A549 (cell line): ENCODE data around the gene PROC. TPM values are rescaled to one million over a fixed set of nuclear protein-coding genes. Genes with fewer than 3 reads are reported as not detected.

Experiments used
- ATAC-seq, 2 experiments: fragments of 200-7000 bp in 1 of 2; fragments of >200 bp in 1 of 2; cut with Nextera tagmentation in 1 of 2; cut with Tn5 transposase in 1 of 2; 3 replicates each; pipeline versions ENCODE4 v1.8.0 to v1.9.1; 2018 to 2020; ENCODE audit warnings: mild to moderate bottlenecking in 1 of 2, moderate library complexity in 1 of 2
- CTCF ChIA-PET: fragments of 300-600 bp; sonication (Branson Sonifier 250); formaldehyde crosslinking; extraction: SDS; loops from one replicate; lab custom pipeline; 2021; ENCODE audit warnings: antibody characterized with exemption, inconsistent platforms; lab: Yijun Ruan, JAX
- POLR2A ChIA-PET: fragments of 350-600 bp; formaldehyde crosslinking; extraction: SDS; loops from one replicate; lab custom pipeline; 2021; ENCODE audit warnings: antibody characterized with exemption, inconsistent platforms; lab: Yijun Ruan, JAX
- DNase-seq, 2 experiments: peaks; one replicate each; pipeline versions ENCODE4 v3.0.0 to v3.0.0-alpha.2; 2011 to 2016; ENCODE audit warnings: low read depth in 1 of 2, low spot score in 1 of 2
- FAIRE-seq: peaks from 2 replicates; lab custom pipeline; 2011; peaks lifted over from hg19 to GRCh38; lab: Jason Lieb, UNC
- H3K27ac ChIP-seq, 2 experiments: fragments of >200 bp; sonication (Bioruptor Twin); formaldehyde crosslinking; 3 replicates each; pipeline ENCODE4 v1.5.1; 2016 to 2017
- H3K4me1 ChIP-seq: fragments of >200 bp; sonication (Bioruptor Twin); formaldehyde crosslinking; 3 replicates; pipeline ENCODE4 v1.6.1; 2016
- H3K4me2 ChIP-seq: fragments of >200 bp; sonication (Bioruptor Twin); formaldehyde crosslinking; 3 replicates; pipeline ENCODE4 v1.6.1; 2016
- H3K4me3 ChIP-seq: fragments of >200 bp; sonication (Bioruptor Twin); formaldehyde crosslinking; 3 replicates; pipeline ENCODE4 v1.5.1; 2016
- H3K9me3 ChIP-seq: fragments of >200 bp; sonication (Bioruptor Twin); formaldehyde crosslinking; 3 replicates; pipeline ENCODE4 v1.6.1; 2016
- CHD2 ChIP-seq: fragments of 150-350 bp; IDR thresholded peaks from 2 replicates; pipeline ENCODE4 v1.6.1; 2014; ENCODE audit warnings: low read length; ENCODE audit not compliant: partially characterized antibody
- CTCF ChIP-seq: fragments of >200 bp; sonication (Bioruptor Twin); formaldehyde crosslinking; IDR thresholded peaks from 3 replicates; pipeline ENCODE4 v1.5.1; 2016
- EHMT2 ChIP-seq: fragments of 200-600 bp; sonication (generic); IDR thresholded peaks from 2 replicates; pipeline ENCODE4 v1.6.1; 2016; ENCODE audit warnings: antibody characterized with exemption, low read depth, mild to moderate bottlenecking, moderate library complexity
- ELK1 ChIP-seq: fragments of 150-350 bp; IDR thresholded peaks from 2 replicates; pipeline ENCODE4 v1.6.1; 2014; ENCODE audit warnings: low read depth, mild to moderate bottlenecking, low read length
- FOSB ChIP-seq: fragments of 250-450 bp; sonication (Bioruptor Pico); IDR thresholded peaks from 2 replicates; pipeline ENCODE4 v1.5.0; 2020; ENCODE audit warnings: mild to moderate bottlenecking, moderate library complexity
- FOSL2 ChIP-seq, 2 experiments: fragments of 450-650 bp in 1 of 2; fragments of >200 bp in 1 of 2; sonication (Bioruptor Twin) in 1 of 2; formaldehyde crosslinking; IDR thresholded peaks; 2 replicates each; pipeline versions ENCODE4 v1.5.0 to v1.6.1; 2016 to 2020; ENCODE audit warnings: mild to moderate bottlenecking in 1 of 2, moderate library complexity in 1 of 2
- HDAC2 ChIP-seq: fragments of 200-600 bp; sonication (generic); IDR thresholded peaks from 2 replicates; pipeline ENCODE4 v1.6.1; 2016
- HMGXB4 ChIP-seq: fragments of 250-450 bp; sonication (Bioruptor Pico); IDR thresholded peaks from 2 replicates; pipeline ENCODE4 v1.5.0; 2021; ENCODE audit warnings: mild to moderate bottlenecking, moderate library complexity, borderline replicate concordance
- JUN ChIP-seq, 2 experiments: fragments of >200 bp; sonication (Bioruptor Twin); formaldehyde crosslinking; IDR thresholded peaks; 2 replicates in 1 of 2; 3 replicates in 1 of 2; pipeline ENCODE4 v1.6.1; 2016 to 2017
- MAFK ChIP-seq: fragments of 450-650 bp; IDR thresholded peaks from 2 replicates; pipeline ENCODE4 v1.6.1; 2014; ENCODE audit not compliant: partially characterized antibody
- MAX ChIP-seq: IDR thresholded peaks from 2 replicates; pipeline ENCODE4 v1.6.1; 2012
- NFE2L2 ChIP-seq: fragments of 150-350 bp; conservative IDR thresholded peaks from 2 replicates; pipeline ENCODE4 v1.6.1; 2014; ENCODE audit warnings: low read length
- PBX3 ChIP-seq: IDR thresholded peaks from 2 replicates; pipeline ENCODE4 v1.6.1; 2012
- SMC3 ChIP-seq: fragments of >200 bp; sonication (Bioruptor Twin); formaldehyde crosslinking; IDR thresholded peaks from 3 replicates; pipeline ENCODE4 v1.6.1; 2018; ENCODE audit warnings: inconsistent platforms
- SREBF2 ChIP-seq: fragments of 450-650 bp; IDR thresholded peaks from 2 replicates; pipeline ENCODE4 v1.6.1; 2014; ENCODE audit warnings: mild to moderate bottlenecking, moderate library complexity
- ZFP36 ChIP-seq: fragments of 450-650 bp; IDR thresholded peaks from 2 replicates; pipeline ENCODE4 v1.6.1; 2014; ENCODE audit warnings: borderline replicate concordance; ENCODE audit not compliant: partially characterized antibody
- ZSCAN20 ChIP-seq: fragments of 250-450 bp; sonication (Bioruptor Pico); IDR thresholded peaks from 2 replicates; pipeline ENCODE4 v1.8.0; 2022; ENCODE audit warnings: mild to moderate bottlenecking, moderate library complexity
- WGBS: methylation state at CpG from one replicate; pipeline ENCODE4 v1.1.6; 2017; ENCODE audit errors: missing lambda C conversion rate; 5-methylcytosine and 5-hydroxymethylcytosine counted together
- polyA plus RNA-seq, 4 experiments: library from polyadenylated mRNA; depleted of rRNA in 3 of 4; stranded (reverse); fragments of >200 nt; fragmentation: RNase III in 1 of 4; extraction: RNeasy Plus Mini Kit Qiagen cat#74134 plus additional on column Dnase treatment in 1 of 4; gene quantifications; 2 replicates in 3 of 4; 3 replicates in 1 of 4; pipeline ENCODE4 v1.2.3, GENCODE V29; 2011 to 2017

The PROC gene
- polyA plus RNA-seq, 2 of the 4 experiments (the other 2 are of a cell fraction) = 2.0 to 7.9 TPM

GRCh38 chr2:127394492-127394891 is 23.7 kb upstream of the PROC start:
- Histone ChIP-seq H3K4me3 (no peak overlapping the region), H3K4me1 (peaks cover 32% of the 10 kb centered on the region), H3K27ac (no peak overlapping the region), H3K4me2 (no peak overlapping the region), H3K9me3 (peaks cover 9% of the 10 kb centered on the region; the same call in 2 of the 3 replicates)
- no peak for DNase-seq
- ATAC-seq = no peak
- ChIA-PET POLR2A (no interaction called here), CTCF (interaction anchor here (1.0 to 3.9 kb wide), 2 partner anchors 12 to 21 kb away, joined by 5 to 15 read pairs; no protein-coding TSS in a partner anchor)
- no peak for FAIRE-seq
- TF ChIP-seq NFE2L2 (no peak), CTCF (no peak), MAFK (no peak), FOSB (CRISPR knock-in tag) (no peak), ZSCAN20 (no peak), HMGXB4 (no peak)
- 100% methylated on average over 1 of the region's 3 CpGs for WGBS

GRCh38 chr2:127397568-127398238 is 20.5 kb upstream of the PROC start:
- Histone ChIP-seq H3K4me3 (no peak overlapping the region), H3K9me3 (peaks cover 9% of the 10 kb centered on the region; the same call in 2 of the 3 replicates), H3K4me2 (peak overlapping the region; percentile 54), H3K4me1 (peaks cover 58% of the 10 kb centered on the region), H3K27ac (peak overlapping the region; percentile 71 to 81)
- no peak for DNase-seq
- 67% methylated on average over 8 of the region's 9 CpGs for WGBS
- ATAC-seq = peak; percentile 39 to 43; a peak in 5 of 6 replicates
- TF ChIP-seq CHD2 = no peak
- no peak for TF ChIP-seq PBX3
- TF ChIP-seq HDAC2 = no peak
- TF ChIP-seq, all 56 proteins: peak for 0
- ChIA-PET CTCF (interaction anchor here (0.8 to 1.8 kb wide), 2 partner anchors 18 to 22 kb away, joined by 3 to 5 read pairs; no protein-coding TSS in a partner anchor), POLR2A (interaction anchor here (1.2 to 1.6 kb wide), 2 partner anchors 9 to 10 kb away, joined by 5 to 8 read pairs; no protein-coding TSS in a partner anchor)
- FAIRE-seq = no peak

- DNase-seq = peak; percentile 84 to 95
- Histone ChIP-seq H3K4me3 (no peak overlapping the region), H3K4me1 (peaks cover 55% of the 10 kb centered on the region)
- TF ChIP-seq CTCF = no peak
- peak; percentile 57; the same call in 1 of the 2 replicates for TF ChIP-seq MAX
- 0 out of 5 replicates have a peak, but pooled peaks of 1 of the 2 experiments have one; percentile 27 for TF ChIP-seq JUN (IDR thresholded peaks at IDR 0.05)
- no peak for TF ChIP-seq SREBF2
- TF ChIP-seq ZFP36 = no peak
- no peak for TF ChIP-seq SMC3
- TF ChIP-seq EHMT2 = no peak
- TF ChIP-seq FOSL2 (IDR thresholded peaks at IDR 0.05) = peak; percentile 68
- peak; percentile 95 for TF ChIP-seq FOSL2 (CRISPR knock-in tag; IDR thresholded peaks at IDR 0.05)
- no peak for TF ChIP-seq ELK1
- TF ChIP-seq NFE2L2 = no peak
- TF ChIP-seq, all 56 proteins: peak for 3
- Histone ChIP-seq H3K9me3 (peaks cover 9% of the 10 kb centered on the region; the same call in 2 of the 3 replicates), H3K4me2 (peak overlapping the region; percentile 54), H3K27ac (peak overlapping the region; percentile 71 to 81)
- ChIA-PET CTCF (interaction anchor here (0.8 to 1.8 kb wide), 3 partner anchors 10 to 21 kb away, joined by 3 to 5 read pairs (median 5); no protein-coding TSS in a partner anchor), POLR2A (interaction anchor here (1.2 to 1.6 kb wide), 2 partner anchors 9 to 10 kb away, joined by 5 to 8 read pairs; no protein-coding TSS in a partner anchor)
- ATAC-seq (peak; percentile 85 to 88), FAIRE-seq (no peak)
- 6% methylated on average over 4 of the region's 4 CpGs for WGBS
Measured at GRCh38 chr2:127398239-127398590, 20.0 kb upstream of the PROC start.
